Neural cell (in vitro differentiated cells): Measurements from ENCODE around the gene CEMIP. TPM values are rescaled to one million over a fixed set of nuclear protein-coding genes. Genes with fewer than 3 reads are reported as not detected.

ENCODE experiments used
- H2AFZ ChIP-seq: fragments of 200-600, 300-800 bp; sonication (generic), shearing (Covaris generic); 2 replicates; pipeline ENCODE4 v1.6.0; 2014; ENCODE audit warnings: low read depth, mild to moderate bottlenecking, antibody characterized with exemption, low read length, moderate library complexity
- H3F3A ChIP-seq: fragments of 200-600 bp; shearing (Covaris generic); 2 replicates; pipeline ENCODE4 v1.6.1; 2016; ENCODE audit warnings: mild to moderate bottlenecking, moderate library complexity, mixed read lengths, antibody characterized with exemption, low read length; ENCODE audit not compliant: insufficient read depth, poor library complexity, severe bottlenecking
- H3K27ac ChIP-seq: fragments of 200-600, 300-800 bp; sonication (generic), shearing (Covaris generic); 2 replicates; pipeline ENCODE4 v1.5.1; 2014; ENCODE audit warnings: mild to moderate bottlenecking, low read length, moderate library complexity
- H3K27me3 ChIP-seq: fragments of 300-800, 200-600 bp; sonication (generic), shearing (Covaris generic); 2 replicates; pipeline ENCODE4 v1.6.0; 2014; ENCODE audit warnings: mild to moderate bottlenecking, low read depth, low read length, moderate library complexity; ENCODE audit not compliant: insufficient read depth
- H3K36me3 ChIP-seq: fragments of 300-800, 200-600 bp; sonication (generic), shearing (Covaris generic); 2 replicates; pipeline ENCODE4 v1.5.1; 2014; ENCODE audit warnings: mild to moderate bottlenecking, antibody characterized with exemption, low read length, moderate library complexity; ENCODE audit not compliant: insufficient read depth
- H3K4me2 ChIP-seq: fragments of 300-800, 200-600 bp; sonication (generic), shearing (Covaris generic); 2 replicates; pipeline ENCODE4 v1.6.0; 2014; ENCODE audit warnings: mild to moderate bottlenecking, low read length
- H3K4me3 ChIP-seq: fragments of 300-800, 200-600 bp; sonication (generic), shearing (Covaris generic); 2 replicates; pipeline ENCODE4 v1.5.1; 2014; ENCODE audit warnings: mild to moderate bottlenecking, low read length, moderate library complexity
- H3K79me2 ChIP-seq: fragments of 200-600 bp; shearing (Covaris generic); replicated peaks from 2 replicates; pipeline ENCODE4 v1.6.0; 2014; ENCODE audit warnings: mild to moderate bottlenecking, low read length, moderate library complexity; ENCODE audit not compliant: insufficient read depth
- H3K9ac ChIP-seq: fragments of 300-800, 200-600 bp; sonication (generic), shearing (Covaris generic); 2 replicates; pipeline ENCODE4 v1.6.1; 2016; ENCODE audit warnings: mild to moderate bottlenecking, low read length, mixed read lengths
- H3K9me2 ChIP-seq: fragments of 200-600 bp; shearing (Covaris generic); 2 replicates; pipeline ENCODE4 v1.6.1; 2016; ENCODE audit warnings: mild to moderate bottlenecking, low read length, mixed read lengths; ENCODE audit not compliant: insufficient read depth
- H3K9me3 ChIP-seq: fragments of 200-600, 300-800 bp; sonication (generic), shearing (Covaris generic); 2 replicates; pipeline ENCODE4 v1.6.1; 2016; ENCODE audit warnings: mild to moderate bottlenecking, mixed run types, low read length, moderate library complexity, mixed read lengths
- H4K20me1 ChIP-seq: fragments of 200-600 bp; shearing (Covaris generic); 2 replicates; pipeline ENCODE4 v1.6.1; 2016; ENCODE audit warnings: mild to moderate bottlenecking, mixed run types; ENCODE audit not compliant: insufficient read depth
- EP300 ChIP-seq: fragments of 450-650 bp; conservative IDR thresholded peaks from 2 replicates; pipeline ENCODE4 v1.6.1; 2014; ENCODE audit warnings: antibody characterized with exemption, mild to moderate bottlenecking, moderate library complexity; ENCODE audit not compliant: poor library complexity, severe bottlenecking
- EZH2 ChIP-seq: fragments of 200-600, 300-800 bp; shearing (Covaris generic), sonication (generic); IDR thresholded peaks from 2 replicates; pipeline ENCODE4 v1.6.1; 2014; ENCODE audit warnings: antibody characterized with exemption, low read length, borderline replicate concordance, mild to moderate bottlenecking; ENCODE audit not compliant: insufficient read depth, poor library complexity, severe bottlenecking
- MXI1 ChIP-seq: fragments of 450-650 bp; conservative IDR thresholded peaks from 2 replicates; pipeline ENCODE4 v1.6.1; 2014; ENCODE audit warnings: antibody characterized with exemption, mild to moderate bottlenecking; ENCODE audit not compliant: poor library complexity, severe bottlenecking
- POLR2AphosphoS5 ChIP-seq: IDR thresholded peaks from 2 replicates; pipeline ENCODE4 v1.6.1; 2012
- RAD21 ChIP-seq: fragments of 450-650 bp; conservative IDR thresholded peaks from 2 replicates; pipeline ENCODE4 v1.6.1; 2014; ENCODE audit warnings: antibody characterized with exemption, mild to moderate bottlenecking, moderate library complexity
- REST ChIP-seq: IDR thresholded peaks from 2 replicates; pipeline ENCODE4 v1.6.1; 2012; ENCODE audit warnings: borderline replicate concordance
- SMC3 ChIP-seq: fragments of 450-650 bp; conservative IDR thresholded peaks from 2 replicates; pipeline ENCODE4 v1.6.1; 2014; ENCODE audit warnings: antibody characterized with exemption, mild to moderate bottlenecking, moderate library complexity; ENCODE audit not compliant: poor library complexity
- TAF1 ChIP-seq: IDR thresholded peaks from 2 replicates; pipeline ENCODE4 v1.6.1; 2012; ENCODE audit warnings: low read depth
- polyA plus RNA-seq: library from polyadenylated mRNA; depleted of rRNA; stranded (reverse); fragments of >200 nt; gene quantifications from 2 replicates; pipeline ENCODE4 v1.2.3, GENCODE V29; 2014
- TF ChIP-seq, protein P1 (sequence below): fragments of 450-650 bp; IDR thresholded peaks from 2 replicates; pipeline ENCODE4 v1.5.1; 2014; ENCODE audit warnings: antibody characterized with exemption, mild to moderate bottlenecking, moderate library complexity; ENCODE audit not compliant: poor library complexity, severe bottlenecking

CEMIP gene
- polyA plus RNA-seq, 1 donor from 2014 or later, result 0.04 TPM

- no peak overlapping the region for H3K9ac ChIP-seq
- no peak overlapping the region for H3K4me2 ChIP-seq
- no peaks in the 10 kb centered on the region for H3K27me3 ChIP-seq
- H3K27ac ChIP-seq, result no peak overlapping the region
- H3K4me3 ChIP-seq, result no peak overlapping the region
- no peaks in the 10 kb centered on the region for H3K36me3 ChIP-seq
- no peaks in the 10 kb centered on the region for H3F3A ChIP-seq
- no peaks in the 10 kb centered on the region for H3K9me2 ChIP-seq
- H4K20me1 ChIP-seq, result no peaks in the 10 kb centered on the region
- no peaks in the 10 kb centered on the region for H3K9me3 ChIP-seq
- no peak for TF ChIP-seq SMC3
- no peak for TF ChIP-seq REST
- TF ChIP-seq RAD21, result no peak
- no peak for TF ChIP-seq TAF1
- no peak for TF ChIP-seq EP300
- TF ChIP-seq, protein P1, sequence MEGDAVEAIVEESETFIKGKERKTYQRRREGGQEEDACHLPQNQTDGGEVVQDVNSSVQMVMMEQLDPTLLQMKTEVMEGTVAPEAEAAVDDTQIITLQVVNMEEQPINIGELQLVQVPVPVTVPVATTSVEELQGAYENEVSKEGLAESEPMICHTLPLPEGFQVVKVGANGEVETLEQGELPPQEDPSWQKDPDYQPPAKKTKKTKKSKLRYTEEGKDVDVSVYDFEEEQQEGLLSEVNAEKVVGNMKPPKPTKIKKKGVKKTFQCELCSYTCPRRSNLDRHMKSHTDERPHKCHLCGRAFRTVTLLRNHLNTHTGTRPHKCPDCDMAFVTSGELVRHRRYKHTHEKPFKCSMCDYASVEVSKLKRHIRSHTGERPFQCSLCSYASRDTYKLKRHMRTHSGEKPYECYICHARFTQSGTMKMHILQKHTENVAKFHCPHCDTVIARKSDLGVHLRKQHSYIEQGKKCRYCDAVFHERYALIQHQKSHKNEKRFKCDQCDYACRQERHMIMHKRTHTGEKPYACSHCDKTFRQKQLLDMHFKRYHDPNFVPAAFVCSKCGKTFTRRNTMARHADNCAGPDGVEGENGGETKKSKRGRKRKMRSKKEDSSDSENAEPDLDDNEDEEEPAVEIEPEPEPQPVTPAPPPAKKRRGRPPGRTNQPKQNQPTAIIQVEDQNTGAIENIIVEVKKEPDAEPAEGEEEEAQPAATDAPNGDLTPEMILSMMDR, result no peak
- no peak for TF ChIP-seq POLR2AphosphoS5
- H3K79me2 ChIP-seq, result no peaks in the 10 kb centered on the region
- H2AFZ ChIP-seq, result no peak overlapping the region
Observed at GRCh38 chr15:80825361-80826030, 46.3 kb downstream of the CEMIP start.

- Histone ChIP-seq H3K79me2 (no peaks in the 10 kb centered on the region), H3K4me3 (no peak overlapping the region), H3K9ac (no peak overlapping the region), H2AFZ (no peak overlapping the region), H4K20me1 (no peaks in the 10 kb centered on the region), H3K9me3 (no peaks in the 10 kb centered on the region), H3F3A (no peaks in the 10 kb centered on the region), H3K27ac (no peak overlapping the region), H3K4me2 (no peak overlapping the region), H3K36me3 (no peaks in the 10 kb centered on the region), H3K9me2 (no peaks in the 10 kb centered on the region), H3K27me3 (no peaks in the 10 kb centered on the region)
- TF ChIP-seq TAF1 (no peak), POLR2AphosphoS5 (no peak), REST (no peak), SMC3 (no peak), RAD21 (no peak), EP300 (no peak), MXI1 (no peak), EZH2 (no peak)
- TF ChIP-seq, protein P1, result no peak
Observed at GRCh38 chr15:80828796-80829195, 49.6 kb downstream of the CEMIP start.
